HCEC 1CT (cell line): ENCODE data around the gene COL18A1.
"Not testable (repeated sequence)": the region's sequence is repeated elsewhere in the genome, so short reads cannot be mapped to it uniquely, and the experiment has no call there.

Experiments used
- DNase-seq: peaks from one replicate; pipeline ENCODE4 v3.0.0-alpha.2; 2017

The COL18A1 gene

GRCh38 chr21:45497846-45498645 lies 93.1 kb downstream of the COL18A1 start:
- no peak for DNase-seq

GRCh38 chr21:45498646-45499000 lies 93.7 kb downstream of the COL18A1 start:
- no peak for DNase-seq

GRCh38 chr21:45499201-45499750 lies 94.3 kb downstream of the COL18A1 start:
- no peak for DNase-seq

GRCh38 chr21:45499970-45500577 lies 95.1 kb downstream of the COL18A1 start:
- no peak for DNase-seq

GRCh38 chr21:45501081-45502005 lies 96.4 kb downstream of the COL18A1 start:
- DNase-seq, result not testable (repeated sequence)

GRCh38 chr21:45502006-45502345 lies 97.0 kb downstream of the COL18A1 start:
- DNase-seq, result no peak

GRCh38 chr21:45502600-45502999 lies 97.6 kb downstream of the COL18A1 start:
- no peak for DNase-seq

GRCh38 chr21:45503226-45503625 lies 98.3 kb downstream of the COL18A1 start:
- not testable (repeated sequence) for DNase-seq

GRCh38 chr21:45504021-45504515 lies 99.1 kb downstream of the COL18A1 start:
- no peak for DNase-seq

GRCh38 chr21:45504516-45505415 lies 99.8 kb downstream of the COL18A1 start:
- DNase-seq, result no peak

GRCh38 chr21:45505416-45506021 lies 100.6 kb downstream of the COL18A1 start:
- DNase-seq, result no peak

GRCh38 chr21:45506241-45506817 lies 101.4 kb downstream of the COL18A1 start:
- no peak for DNase-seq

- DNase-seq, result no peak
These were observed 102.0 kb downstream of the COL18A1 start for GRCh38 chr21:45506836-45507522.

- no peak for DNase-seq
These were observed 102.5 kb downstream of the COL18A1 start for GRCh38 chr21:45507523-45507875.

GRCh38 chr21:45507888-45508508 lies 103.0 kb downstream of the COL18A1 start:
- DNase-seq, result no peak

GRCh38 chr21:45508607-45509565 lies 103.9 kb downstream of the COL18A1 start:
- DNase-seq, result no peak

GRCh38 chr21:45509566-45510465 lies 104.9 kb downstream of the COL18A1 start:
- DNase-seq, result no peak

GRCh38 chr21:45510466-45510955 lies 105.5 kb downstream of the COL18A1 start:
- DNase-seq, result no peak
